Gastrocnemius medialis (tissue), 4 donors: ENCODE measurements around the gene F9.

ENCODE experiments used
- CTCF ChIP-seq, 5 experiments: fragments of 450-650 bp in 3 of 5; fragments of 200-600 bp in 2 of 5; sonication (generic) in 2 of 5; IDR thresholded peaks in 4 of 5; conservative IDR thresholded peaks in 1 of 5; 1 replicate in 4 of 5; 2 replicates in 1 of 5; pipeline ENCODE4 v1.5.1; 2016 to 2019; ENCODE audit warnings: antibody characterized with exemption in 5 of 5, mild to moderate bottlenecking in 3 of 5, moderate library complexity in 3 of 5
- POLR2A ChIP-seq, 2 donors: fragments of 450-650 bp; IDR thresholded peaks; one replicate each; pipeline ENCODE4 v1.6.1; 2017; ENCODE audit warnings: antibody characterized with exemption in 2 of 2, mild to moderate bottlenecking in 2 of 2, moderate library complexity in 2 of 2

DNA sequence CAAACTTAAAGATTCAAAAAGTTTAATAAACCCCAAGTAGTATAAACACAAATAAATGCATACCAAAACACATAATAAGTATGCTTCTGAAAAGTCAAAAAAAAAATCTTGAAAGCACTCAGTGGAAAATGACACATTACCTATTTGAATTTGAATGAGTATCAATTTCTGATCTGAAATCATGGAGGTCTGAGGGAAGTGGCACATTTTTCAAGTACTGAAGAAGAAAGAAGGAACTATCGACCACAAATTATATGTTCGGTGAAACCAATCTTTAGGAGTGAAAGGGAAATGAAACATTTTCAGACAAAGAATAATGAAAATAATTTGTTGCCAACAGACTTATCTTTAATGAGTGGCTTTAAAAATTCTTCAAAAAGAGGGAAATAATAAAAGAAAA lies 12.1 kb upstream of the F9 start:
- TF ChIP-seq CTCF (IDR thresholded peaks at IDR 0.05 in 4 of 5, conservative IDR thresholded peaks at IDR 0.05 in 1 of 5) (no peak), POLR2A (IDR thresholded peaks at IDR 0.05) (no peak)
